MM.1S (cell line): ENCODE results near the gene TPST1.

ENCODE experiments used
- CTCF ChIP-seq: fragments of 300-600 bp; sonication (generic); IDR thresholded peaks from 2 replicates; pipeline ENCODE4 v1.5.1; 2016; ENCODE audit warnings: antibody characterized with exemption, low read length, mixed read lengths
- EZH2 ChIP-seq: fragments of 300-600 bp; sonication (generic); optimal IDR thresholded peaks from 2 replicates; pipeline ENCODE3; 2017; ENCODE audit warnings: low read depth, mild to moderate bottlenecking, antibody characterized with exemption, low read length, mixed read lengths
- EZH2phosphoT487 ChIP-seq: fragments of 300-600 bp; sonication (generic); IDR thresholded peaks from 2 replicates; pipeline ENCODE4 v1.6.1; 2018; ENCODE audit warnings: antibody characterized with exemption, low read length

DNA sequence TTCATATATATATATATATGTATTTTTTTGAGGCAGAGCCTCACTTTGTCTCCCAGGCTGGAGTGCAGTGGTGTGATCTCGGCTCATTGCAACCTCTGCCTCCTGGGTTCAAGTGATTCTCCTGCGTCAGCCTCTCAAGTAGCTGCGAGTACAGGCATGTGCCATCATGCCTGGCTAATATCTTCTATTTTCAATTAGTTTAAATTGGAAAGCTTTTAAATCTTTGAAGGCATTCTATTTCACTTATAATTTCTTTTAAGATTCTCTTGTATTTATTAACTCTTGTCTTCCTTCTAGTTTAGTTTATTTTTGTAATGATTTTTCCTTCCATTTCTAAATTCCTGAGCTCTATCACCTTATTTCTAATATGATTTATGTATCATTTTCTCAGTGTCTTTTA is 71.2 kb downstream of the TPST1 start:
- no peak for TF ChIP-seq EZH2
- no peak for TF ChIP-seq CTCF
- TF ChIP-seq EZH2phosphoT487 = no peak
